Omental fat pad (tissue), 4 donors: ENCODE results near the gene FRAS1. TPM values are rescaled to one million over a fixed set of nuclear protein-coding genes. Genes with fewer than 3 reads are reported as not detected.

Source experiments
- ATAC-seq: fragments of 150-250 bp; one replicate; pipeline ENCODE4 v1.9.1; 2016; ENCODE audit warnings: mild to moderate bottlenecking, moderate library complexity; ENCODE audit not compliant: low FRiP score
- DNase-seq: peaks from one replicate; pipeline ENCODE4 v3.0.0-alpha.2; 2019; ENCODE audit warnings: low spot score
- total RNA-seq, 4 donors: library from RNA; depleted of rRNA; stranded (reverse); fragments of >200 nt; gene quantifications; one replicate each; pipeline ENCODE4 v1.1.0, GENCODE V29; 2016
- TF ChIP-seq, protein P1 (sequence below), 3 donors: fragments of 450-650 bp; IDR thresholded peaks; one replicate each; pipeline ENCODE4 v1.5.1; 2016 to 2017; ENCODE audit warnings: antibody characterized with exemption in 3 of 3, mild to moderate bottlenecking in 3 of 3, moderate library complexity in 2 of 3

The FRAS1 gene
- total RNA-seq, 4 donors from 2014 or later, result 0.47 to 40.5 (median 7.7) TPM

DNA sequence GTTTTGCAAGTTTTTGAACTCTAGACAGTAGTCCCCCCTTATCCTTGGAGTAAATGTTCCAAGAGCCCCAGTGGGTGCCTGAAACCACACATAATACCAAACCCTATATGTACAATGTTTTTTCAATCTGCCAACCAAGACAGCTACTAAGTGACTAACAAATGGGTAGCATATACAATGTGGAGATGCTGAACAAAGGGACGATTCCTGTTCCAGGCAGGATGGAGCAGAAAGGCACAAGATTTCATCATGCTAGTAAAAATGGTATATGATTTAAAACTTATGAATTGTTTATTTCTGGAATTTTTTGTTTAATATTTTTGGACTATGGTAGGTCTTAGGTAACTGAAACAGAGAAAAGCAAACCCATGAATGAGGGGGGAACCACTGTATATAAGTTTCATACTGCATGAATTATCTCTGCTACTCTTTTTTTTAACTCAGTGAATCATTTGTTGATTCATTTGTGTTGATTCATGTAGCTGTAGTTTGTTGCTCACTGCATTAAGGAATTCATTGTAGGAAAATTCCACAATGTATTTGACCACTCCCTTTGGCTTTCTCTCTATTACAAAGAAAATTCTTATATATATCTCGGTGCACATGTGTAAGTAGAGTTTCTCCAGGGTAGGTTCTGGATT lies 472.6 kb downstream of the FRAS1 start:
- peak; percentile 24 for ATAC-seq
- TF ChIP-seq, protein P1, sequence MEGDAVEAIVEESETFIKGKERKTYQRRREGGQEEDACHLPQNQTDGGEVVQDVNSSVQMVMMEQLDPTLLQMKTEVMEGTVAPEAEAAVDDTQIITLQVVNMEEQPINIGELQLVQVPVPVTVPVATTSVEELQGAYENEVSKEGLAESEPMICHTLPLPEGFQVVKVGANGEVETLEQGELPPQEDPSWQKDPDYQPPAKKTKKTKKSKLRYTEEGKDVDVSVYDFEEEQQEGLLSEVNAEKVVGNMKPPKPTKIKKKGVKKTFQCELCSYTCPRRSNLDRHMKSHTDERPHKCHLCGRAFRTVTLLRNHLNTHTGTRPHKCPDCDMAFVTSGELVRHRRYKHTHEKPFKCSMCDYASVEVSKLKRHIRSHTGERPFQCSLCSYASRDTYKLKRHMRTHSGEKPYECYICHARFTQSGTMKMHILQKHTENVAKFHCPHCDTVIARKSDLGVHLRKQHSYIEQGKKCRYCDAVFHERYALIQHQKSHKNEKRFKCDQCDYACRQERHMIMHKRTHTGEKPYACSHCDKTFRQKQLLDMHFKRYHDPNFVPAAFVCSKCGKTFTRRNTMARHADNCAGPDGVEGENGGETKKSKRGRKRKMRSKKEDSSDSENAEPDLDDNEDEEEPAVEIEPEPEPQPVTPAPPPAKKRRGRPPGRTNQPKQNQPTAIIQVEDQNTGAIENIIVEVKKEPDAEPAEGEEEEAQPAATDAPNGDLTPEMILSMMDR (IDR thresholded peaks at IDR 0.05), result no peak
- DNase-seq, result no peak

DNA sequence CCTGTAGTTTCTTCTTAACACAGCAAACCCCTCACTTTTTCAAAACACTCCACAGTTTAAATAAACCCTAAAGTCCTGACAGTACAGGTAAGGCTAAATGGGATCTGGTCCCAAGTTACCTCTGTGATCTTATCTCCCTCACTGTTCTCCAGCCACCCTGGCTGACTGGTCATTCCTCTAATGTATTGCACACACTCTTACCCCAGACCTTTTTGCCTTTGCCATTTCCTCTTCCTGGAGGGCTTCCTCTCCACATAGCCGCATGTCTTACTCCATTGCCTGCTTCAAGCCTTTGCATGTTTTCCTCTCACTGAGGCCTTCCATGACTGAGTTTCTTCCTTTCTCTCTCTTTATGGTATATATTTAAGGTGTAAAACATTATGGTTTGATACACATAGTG lies 474.9 kb downstream of the FRAS1 start:
- TF ChIP-seq, protein P1 (IDR thresholded peaks at IDR 0.05), result no peak
- ATAC-seq, result no peak
- DNase-seq, result no peak

DNA sequence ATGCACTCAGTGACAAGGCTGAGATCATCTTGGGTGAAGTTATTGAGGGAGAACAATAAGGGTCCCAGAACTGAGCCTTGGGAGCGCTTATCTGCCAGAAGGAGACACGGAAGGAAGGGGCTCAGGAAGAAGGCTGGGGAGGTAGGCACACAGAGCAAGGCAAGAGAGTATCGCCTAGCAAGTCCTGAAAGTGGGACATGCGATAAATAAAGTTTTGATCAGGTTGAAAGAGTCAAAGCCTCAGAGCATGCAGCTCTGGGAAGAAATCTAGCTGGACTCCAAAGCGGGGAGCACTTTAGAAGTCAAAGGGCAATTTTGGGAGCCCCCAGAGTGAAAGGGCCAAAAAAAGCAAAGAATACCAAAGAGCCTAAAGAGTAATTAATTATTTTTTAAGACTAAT lies 476.7 kb downstream of the FRAS1 start:
- TF ChIP-seq, protein P1 (IDR thresholded peaks at IDR 0.05), result no peak
- DNase-seq, result no peak
- ATAC-seq, result no peak

DNA sequence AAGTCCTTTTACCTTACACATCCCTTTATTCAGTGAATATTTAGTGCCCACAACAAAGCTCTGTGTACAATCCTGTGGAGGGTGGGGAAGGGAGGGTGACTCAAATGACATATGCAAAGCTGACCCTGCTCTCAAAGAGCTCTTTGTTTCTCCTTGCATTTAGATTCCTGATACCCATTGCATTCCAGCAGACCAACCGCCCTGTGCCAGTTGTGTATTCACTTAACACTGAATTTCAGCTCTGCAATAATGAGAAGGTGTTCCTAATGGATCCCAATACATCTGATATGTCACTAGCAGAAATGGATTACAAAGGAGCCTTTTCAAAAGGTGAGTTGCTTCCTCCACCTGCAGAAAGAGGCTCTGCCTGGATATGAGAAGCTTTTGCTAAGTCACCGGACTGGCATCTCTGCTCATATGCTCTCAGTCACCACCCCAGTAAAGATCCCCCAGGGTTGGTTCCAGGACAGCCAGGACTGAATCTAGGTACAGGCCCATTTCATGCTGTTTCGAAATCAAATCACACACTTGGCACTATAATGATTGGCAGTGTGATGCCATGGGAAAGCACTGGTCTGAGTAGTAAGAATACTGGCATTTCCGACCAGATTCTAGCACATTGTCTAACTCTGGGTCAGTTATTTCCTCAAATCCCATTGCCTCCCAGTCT lies 477.3 kb downstream of the FRAS1 start:
- DNase-seq, result no peak
- TF ChIP-seq, protein P1 (IDR thresholded peaks at IDR 0.05), result no peak
- ATAC-seq, result no peak

DNA sequence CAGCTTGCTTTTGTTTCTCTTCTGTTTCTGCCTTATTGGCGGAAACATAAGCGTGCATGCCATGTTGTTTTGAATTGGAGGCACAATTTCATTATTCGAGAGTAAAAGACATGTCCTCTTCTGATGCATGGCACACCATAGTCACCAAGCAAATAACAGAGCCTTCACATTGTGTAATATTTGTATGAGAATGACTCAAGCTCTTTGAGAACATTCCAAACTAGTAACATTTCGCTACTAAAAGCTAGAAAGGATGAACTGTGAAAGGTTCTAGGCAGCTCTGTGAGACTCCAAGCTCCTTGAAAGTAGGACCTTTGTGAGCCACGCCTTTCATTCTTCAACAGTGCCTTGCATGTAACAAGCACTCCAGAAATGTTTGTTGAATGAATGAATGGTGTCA lies 485.2 kb downstream of the FRAS1 start:
- ATAC-seq (no peak), DNase-seq (no peak)
- TF ChIP-seq, protein P1 (IDR thresholded peaks at IDR 0.05), result no peak

DNA sequence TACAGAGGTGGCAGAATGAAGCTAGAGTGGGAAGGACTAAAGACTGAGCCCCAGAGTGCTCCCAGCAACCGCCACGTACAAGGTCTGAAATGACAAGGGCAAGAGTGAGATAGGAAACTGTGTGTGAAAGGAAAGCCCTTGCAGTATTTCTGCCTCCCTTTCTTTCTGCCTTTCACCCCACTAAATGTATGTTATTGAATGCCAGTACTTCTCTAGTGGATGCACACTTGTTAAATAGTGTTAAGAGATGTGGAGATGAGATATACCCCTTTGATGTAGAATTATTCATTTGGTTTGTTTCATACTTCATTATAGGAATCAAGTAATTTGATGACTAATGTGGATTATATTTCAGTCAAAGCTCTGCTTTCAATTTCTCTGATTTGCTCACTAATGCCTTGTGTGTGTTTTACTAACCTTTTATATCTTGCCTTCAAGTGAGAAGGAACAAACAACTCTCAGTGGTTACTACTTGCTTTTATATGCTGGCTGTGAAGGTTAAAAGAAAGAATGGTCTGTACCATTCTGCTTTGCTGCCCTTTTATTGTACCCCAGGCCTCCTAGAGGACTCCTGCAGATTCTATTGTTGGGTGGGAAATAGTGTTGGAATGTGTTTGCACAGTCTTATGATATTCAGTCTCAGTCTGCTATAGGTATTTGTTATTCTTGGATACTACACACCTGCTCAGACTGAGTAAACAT lies 486.5 kb downstream of the FRAS1 start:
- DNase-seq (no peak), ATAC-seq (no peak)
- TF ChIP-seq, protein P1 (IDR thresholded peaks at IDR 0.05), result no peak
